IMR-90 (cell line): ENCODE results near the gene RER1. TPM values are rescaled to one million over a fixed set of nuclear protein-coding genes. Genes with fewer than 3 reads are reported as not detected.

ENCODE experiments used
- ATAC-seq: fragments of 200-7000 bp; cut with Tn5 transposase; 2 replicates; pipeline ENCODE4 v1.9.1; 2020; ENCODE audit warnings: low read depth, mild to moderate bottlenecking, moderate library complexity
- BruUV-seq: library from RNA; stranded (reverse); fragments of 400-500 nt; replicated peaks from 2 replicates; lab custom pipeline; 2021; lab: Mats Ljungman, UMichigan
- CTCF ChIA-PET: fragments of 300-600 bp; formaldehyde crosslinking; extraction: SDS; loops from one replicate; lab custom pipeline; 2021; ENCODE audit warnings: antibody characterized with exemption; lab: Yijun Ruan, JAX
- POLR2A ChIA-PET: fragments of 300-600 bp; sonication (Branson Sonifier 250); formaldehyde crosslinking; loops from one replicate; lab custom pipeline; 2022; ENCODE audit warnings: antibody characterized with exemption; ENCODE audit not compliant: unreplicated experiment; lab: Charles Lee
- DNase-seq: peaks from one replicate; pipeline ENCODE4 v3.0.0; 2013
- H2AFZ ChIP-seq: replicated peaks from 2 replicates; pipeline ENCODE3; 2013; ENCODE audit warnings: low read length, mild to moderate bottlenecking; ENCODE audit not compliant: poor library complexity
- H2AK5ac ChIP-seq: 2 replicates; pipeline ENCODE4 v1.6.1; 2013; ENCODE audit warnings: low read depth, low read length, inconsistent platforms
- H2AK9ac ChIP-seq: replicated peaks from 2 replicates; pipeline ENCODE3; 2013; ENCODE audit warnings: mild to moderate bottlenecking, low read depth, low read length, moderate library complexity; ENCODE audit not compliant: poor library complexity
- H2BK120ac ChIP-seq: 2 replicates; pipeline ENCODE4 v1.6.1; 2013; ENCODE audit warnings: low read depth, low read length, inconsistent platforms
- H2BK15ac ChIP-seq: 3 replicates; pipeline ENCODE4 v1.6.1; 2013; ENCODE audit warnings: low read depth, low read length, inconsistent platforms
- H2BK20ac ChIP-seq: 2 replicates; pipeline ENCODE4 v1.6.1; 2013; ENCODE audit warnings: low read depth, mild to moderate bottlenecking, inconsistent platforms, low read length, moderate library complexity
- H2BK5ac ChIP-seq: 2 replicates; pipeline ENCODE4 v1.6.1; 2013; ENCODE audit warnings: mild to moderate bottlenecking, low read depth, low read length, inconsistent platforms; ENCODE audit not compliant: poor library complexity, severe bottlenecking
- H3K14ac ChIP-seq: replicated peaks from 2 replicates; pipeline ENCODE4 v1.6.1; 2013; ENCODE audit warnings: low read depth, low read length, inconsistent platforms
- H3K18ac ChIP-seq: 2 replicates; pipeline ENCODE4 v1.6.1; 2013; ENCODE audit warnings: low read depth, low read length, control low read depth
- H3K23ac ChIP-seq: 2 replicates; pipeline ENCODE4 v1.6.1; 2013; ENCODE audit warnings: low read depth, low read length, inconsistent platforms
- H3K27ac ChIP-seq: 2 replicates; pipeline ENCODE4 v1.5.1; 2013; ENCODE audit warnings: mild to moderate bottlenecking, control low read depth, low read length; ENCODE audit not compliant: insufficient read depth
- H3K27me3 ChIP-seq: 2 replicates; pipeline ENCODE4 v1.6.1; 2013; ENCODE audit warnings: low read length; ENCODE audit not compliant: control insufficient read depth, insufficient read depth
- H3K36me3 ChIP-seq: 2 replicates; pipeline ENCODE4 v1.6.1; 2013; ENCODE audit warnings: low read length, mixed read lengths; ENCODE audit not compliant: control insufficient read depth, insufficient read depth
- H3K4ac ChIP-seq: 2 replicates; pipeline ENCODE4 v1.6.1; 2013; ENCODE audit warnings: low read depth, low read length, inconsistent platforms
- H3K4me1 ChIP-seq: 2 replicates; pipeline ENCODE4 v1.6.1; 2013; ENCODE audit warnings: low read length, mixed read lengths; ENCODE audit not compliant: control insufficient read depth, insufficient read depth
- H3K4me2 ChIP-seq: 2 replicates; pipeline ENCODE4 v1.6.1; 2013; ENCODE audit warnings: low read depth, mild to moderate bottlenecking, control low read depth, low read length, moderate library complexity
- H3K4me3 ChIP-seq: 2 replicates; pipeline ENCODE4 v1.5.1; 2013; ENCODE audit warnings: low read depth, mild to moderate bottlenecking, control low read depth, low read length, moderate library complexity; ENCODE audit not compliant: insufficient read depth
- H3K56ac ChIP-seq: 2 replicates; pipeline ENCODE4 v1.6.1; 2013; ENCODE audit warnings: low read length, inconsistent platforms; ENCODE audit not compliant: insufficient read depth; ENCODE audit errors: extremely low read depth
- H3K79me1 ChIP-seq, 2 experiments: 2 replicates each; pipeline ENCODE4 v1.6.1; 2013; ENCODE audit warnings: low read length in 2 of 2, inconsistent platforms in 1 of 2, low read depth in 1 of 2
- H3K9ac ChIP-seq: 2 replicates; pipeline ENCODE4 v1.6.1; 2013; ENCODE audit warnings: low read depth, low read length, control low read depth
- H3K9me1 ChIP-seq: 2 replicates; pipeline ENCODE4 v1.6.1; 2013; ENCODE audit warnings: low read length, inconsistent platforms; ENCODE audit not compliant: insufficient read depth
- H3K9me3 ChIP-seq: 2 replicates; pipeline ENCODE4 v1.6.1; 2013; ENCODE audit warnings: low read length; ENCODE audit not compliant: control insufficient read depth, insufficient read depth
- H4K20me1 ChIP-seq: 2 replicates; pipeline ENCODE4 v1.6.1; 2013; ENCODE audit warnings: low read length, inconsistent platforms; ENCODE audit not compliant: insufficient read depth
- H4K5ac ChIP-seq: 2 replicates; pipeline ENCODE4 v1.6.1; 2013; ENCODE audit warnings: mild to moderate bottlenecking, low read depth, low read length, control low read depth
- H4K8ac ChIP-seq, 2 experiments: 2 replicates each; pipeline ENCODE4 v1.6.1; 2013; ENCODE audit warnings: low read depth in 2 of 2, low read length in 2 of 2, control low read depth in 1 of 2, inconsistent platforms in 1 of 2
- H4K91ac ChIP-seq: 2 replicates; pipeline ENCODE4 v1.6.1; 2013; ENCODE audit warnings: low read depth, low read length, inconsistent platforms; ENCODE audit not compliant: insufficient read depth
- BHLHE40 ChIP-seq: fragments of 150-350 bp; IDR thresholded peaks from 2 replicates; pipeline ENCODE4 v1.6.1; 2016; ENCODE audit warnings: mild to moderate bottlenecking, low read depth, low read length
- CEBPB ChIP-seq: IDR thresholded peaks from 2 replicates; pipeline ENCODE4 v1.6.1; 2012; ENCODE audit warnings: low read depth, low read length, improper control_type of control experiment
- CHD1 ChIP-seq: IDR thresholded peaks from 2 replicates; pipeline ENCODE4 v1.6.1; 2012; ENCODE audit warnings: low read depth, low read length, improper control_type of control experiment
- FOS ChIP-seq: fragments of 150-350 bp; IDR thresholded peaks from 2 replicates; pipeline ENCODE4 v1.6.1; 2016; ENCODE audit warnings: low read depth, low read length
- MAFK ChIP-seq: IDR thresholded peaks from 2 replicates; pipeline ENCODE4 v1.6.1; 2012; ENCODE audit warnings: low read depth, low read length, improper control_type of control experiment
- MAZ ChIP-seq: IDR thresholded peaks from 2 replicates; pipeline ENCODE4 v1.6.1; 2012; ENCODE audit warnings: low read depth, mild to moderate bottlenecking, low read length, improper control_type of control experiment, moderate library complexity, borderline replicate concordance
- MXI1 ChIP-seq: IDR thresholded peaks from 2 replicates; pipeline ENCODE4 v1.6.1; 2012; ENCODE audit warnings: low read depth, mild to moderate bottlenecking, low read length, moderate library complexity, borderline replicate concordance
- NFE2L2 ChIP-seq: fragments of 150-350 bp; IDR thresholded peaks from 2 replicates; pipeline ENCODE4 v1.6.1; 2016; ENCODE audit warnings: low read depth, mild to moderate bottlenecking, low read length
- POLR2A ChIP-seq: IDR thresholded peaks from 2 replicates; pipeline ENCODE4 v1.6.1; 2012; ENCODE audit warnings: mild to moderate bottlenecking, low read depth, low read length
- RAD21 ChIP-seq: IDR thresholded peaks from 2 replicates; pipeline ENCODE4 v1.6.1; 2012; ENCODE audit warnings: low read length, improper control_type of control experiment
- RCOR1 ChIP-seq: IDR thresholded peaks from 2 replicates; pipeline ENCODE4 v1.6.1; 2012; ENCODE audit warnings: mild to moderate bottlenecking, low read length, improper control_type of control experiment; ENCODE audit not compliant: insufficient replicate concordance
- RFX5 ChIP-seq: IDR thresholded peaks from 2 replicates; pipeline ENCODE4 v1.8.0; 2012; ENCODE audit warnings: low read depth, mild to moderate bottlenecking, low read length, moderate library complexity
- SMC3 ChIP-seq: fragments of 150-350 bp; IDR thresholded peaks from 2 replicates; pipeline ENCODE4 v1.6.1; 2016; ENCODE audit warnings: low read depth, mild to moderate bottlenecking, antibody characterized with exemption, low read length, moderate library complexity
- WGBS, 2 experiments: methylation state at CpG; one replicate each; pipeline versions ENCODE4 v1.1.5 to v1.1.7; 2013; ENCODE audit warnings: missing lambda C conversion rate in 2 of 2; ENCODE audit not compliant: insufficient read length in 1 of 2; ENCODE audit errors: extremely low coverage in 2 of 2; 5-methylcytosine and 5-hydroxymethylcytosine counted together
- dilution Hi-C: fragments of 300-500 bp; cut with HindIII; formaldehyde crosslinking; loops from one replicate; pipeline ENCODE4 v1.14.3; 2018; ENCODE audit warnings: low sequenced_read_pairs; ENCODE audit not compliant: unreplicated experiment
- in situ Hi-C: fragments of 300-500 bp; cut with MboI; formaldehyde crosslinking; loops from 3 replicates; pipeline ENCODE4 v1.14.3; 2019; ENCODE audit warnings: low sequenced_read_pairs, inconsistent platforms, mixed read lengths
- intact Hi-C: fragments of 100-400 bp; cut with micrococcal nuclease; formaldehyde crosslinking; loops from 2 replicates; pipeline ENCODE4 v1.10.0; 2022
- polyA plus RNA-seq, 3 experiments: library from polyadenylated mRNA; depleted of rRNA; stranded (reverse); fragments of >200 nt; gene quantifications; 2 replicates each; pipeline ENCODE4 v1.2.3, GENCODE V29; 2012; ENCODE audit warnings: low replicate concordance in 1 of 3
- total RNA-seq: library from RNA; depleted of rRNA; stranded (reverse); fragments of >200 nt; gene quantifications from 2 replicates; pipeline ENCODE4 v1.2.3, GENCODE V29; 2012
- TF ChIP-seq, protein P1 (sequence below): fragments of 150-350 bp; IDR thresholded peaks from 2 replicates; pipeline ENCODE4 v1.6.1; 2016; ENCODE audit warnings: low read depth, mild to moderate bottlenecking, low read length, moderate library complexity, borderline replicate concordance
- TF ChIP-seq, protein P2 (sequence below): conservative IDR thresholded peaks from 2 replicates; pipeline ENCODE4 v1.5.1; 2012; ENCODE audit warnings: mild to moderate bottlenecking, low read depth, low read length, improper control_type of control experiment
- TF ChIP-seq, protein P3 (sequence below): fragments of 150-350 bp; IDR thresholded peaks from 2 replicates; pipeline ENCODE4 v1.6.1; 2017; ENCODE audit warnings: mild to moderate bottlenecking, antibody characterized with exemption, low read length, low read depth

Gene RER1
- total and polyA plus RNA-seq, 2 of the 4 experiments (the other 2 are of a cell fraction): 47.1 to 240 TPM

DNA sequence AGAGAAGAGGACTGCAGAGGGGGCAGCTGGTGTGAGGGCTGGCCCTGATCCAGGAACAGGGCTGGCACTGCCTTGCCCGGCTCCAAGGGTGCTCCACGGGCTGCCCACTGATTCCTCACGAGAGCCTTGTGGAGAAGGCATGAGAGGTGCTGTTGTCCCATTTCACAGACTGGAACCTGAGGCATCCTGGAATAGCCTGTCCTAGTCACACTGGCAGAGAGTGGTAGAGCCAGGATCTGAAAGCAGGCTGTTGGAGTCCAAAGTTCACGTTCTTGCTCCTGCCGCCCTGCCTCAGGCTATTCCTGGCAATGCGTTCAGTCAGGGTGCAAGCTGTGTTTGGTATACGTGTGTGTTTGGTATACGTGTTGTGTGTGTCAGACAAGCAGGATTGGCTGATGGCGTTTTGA is 1.8 kb downstream of the RER1 start:
- H2AK9ac ChIP-seq: no peak overlapping the region
- peaks cover 50% of the 10 kb centered on the region for H4K20me1 ChIP-seq
- dilution Hi-C loops (no loop called here), intact Hi-C loops (no loop called here), in situ Hi-C loops (no loop called here)
- DNase-seq (no peak), ATAC-seq (no peak)
- ChIA-PET CTCF (no interaction called here), POLR2A (no interaction called here)
- H3K18ac ChIP-seq: no peak overlapping the region
- peak overlapping the region; percentile 37 for H2AFZ ChIP-seq
- H3K4me2 ChIP-seq: no peak overlapping the region
- no peak overlapping the region for H3K56ac ChIP-seq
- H3K79me1 ChIP-seq: peaks cover 15 to 70% of the 10 kb centered on the region in 2 experiments
- no peaks in the 10 kb centered on the region for H3K27me3 ChIP-seq
- peaks cover 42% of the 10 kb centered on the region for H3K36me3 ChIP-seq
- H2AK5ac ChIP-seq: 0 out of 2 replicates have a peak overlapping the region, but pooled peaks have one; percentile 4
- no peak overlapping the region for H2BK15ac ChIP-seq
- H4K5ac ChIP-seq: no peak overlapping the region
- WGBS, 2 experiments: 100% methylated on average over 2 of the region's 9 CpGs; no CpG with 5 or more reads in 1 of the 2 experiments
- peaks cover 5% of the 10 kb centered on the region for H3K4me1 ChIP-seq
- TF ChIP-seq BHLHE40 (no peak), RCOR1 (no peak), FOS (no peak), CHD1 (no peak), MAFK (no peak), NFE2L2 (no peak), CEBPB (no peak), POLR2A (no peak; the same call in 1 of the 2 replicates), RFX5 (no peak), RAD21 (no peak), SMC3 (no peak), MAZ (no peak), MXI1 (no peak)
- TF ChIP-seq, protein P1, sequence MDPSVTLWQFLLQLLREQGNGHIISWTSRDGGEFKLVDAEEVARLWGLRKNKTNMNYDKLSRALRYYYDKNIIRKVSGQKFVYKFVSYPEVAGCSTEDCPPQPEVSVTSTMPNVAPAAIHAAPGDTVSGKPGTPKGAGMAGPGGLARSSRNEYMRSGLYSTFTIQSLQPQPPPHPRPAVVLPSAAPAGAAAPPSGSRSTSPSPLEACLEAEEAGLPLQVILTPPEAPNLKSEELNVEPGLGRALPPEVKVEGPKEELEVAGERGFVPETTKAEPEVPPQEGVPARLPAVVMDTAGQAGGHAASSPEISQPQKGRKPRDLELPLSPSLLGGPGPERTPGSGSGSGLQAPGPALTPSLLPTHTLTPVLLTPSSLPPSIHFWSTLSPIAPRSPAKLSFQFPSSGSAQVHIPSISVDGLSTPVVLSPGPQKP: no peak
- TF ChIP-seq, protein P2, sequence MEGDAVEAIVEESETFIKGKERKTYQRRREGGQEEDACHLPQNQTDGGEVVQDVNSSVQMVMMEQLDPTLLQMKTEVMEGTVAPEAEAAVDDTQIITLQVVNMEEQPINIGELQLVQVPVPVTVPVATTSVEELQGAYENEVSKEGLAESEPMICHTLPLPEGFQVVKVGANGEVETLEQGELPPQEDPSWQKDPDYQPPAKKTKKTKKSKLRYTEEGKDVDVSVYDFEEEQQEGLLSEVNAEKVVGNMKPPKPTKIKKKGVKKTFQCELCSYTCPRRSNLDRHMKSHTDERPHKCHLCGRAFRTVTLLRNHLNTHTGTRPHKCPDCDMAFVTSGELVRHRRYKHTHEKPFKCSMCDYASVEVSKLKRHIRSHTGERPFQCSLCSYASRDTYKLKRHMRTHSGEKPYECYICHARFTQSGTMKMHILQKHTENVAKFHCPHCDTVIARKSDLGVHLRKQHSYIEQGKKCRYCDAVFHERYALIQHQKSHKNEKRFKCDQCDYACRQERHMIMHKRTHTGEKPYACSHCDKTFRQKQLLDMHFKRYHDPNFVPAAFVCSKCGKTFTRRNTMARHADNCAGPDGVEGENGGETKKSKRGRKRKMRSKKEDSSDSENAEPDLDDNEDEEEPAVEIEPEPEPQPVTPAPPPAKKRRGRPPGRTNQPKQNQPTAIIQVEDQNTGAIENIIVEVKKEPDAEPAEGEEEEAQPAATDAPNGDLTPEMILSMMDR: no peak
- TF ChIP-seq, protein P3, sequence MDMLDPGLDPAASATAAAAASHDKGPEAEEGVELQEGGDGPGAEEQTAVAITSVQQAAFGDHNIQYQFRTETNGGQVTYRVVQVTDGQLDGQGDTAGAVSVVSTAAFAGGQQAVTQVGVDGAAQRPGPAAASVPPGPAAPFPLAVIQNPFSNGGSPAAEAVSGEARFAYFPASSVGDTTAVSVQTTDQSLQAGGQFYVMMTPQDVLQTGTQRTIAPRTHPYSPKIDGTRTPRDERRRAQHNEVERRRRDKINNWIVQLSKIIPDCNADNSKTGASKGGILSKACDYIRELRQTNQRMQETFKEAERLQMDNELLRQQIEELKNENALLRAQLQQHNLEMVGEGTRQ: no peak
- H3K4me3 ChIP-seq: no peak overlapping the region
- no peak overlapping the region for H3K4ac ChIP-seq
- H3K27ac ChIP-seq: no peak overlapping the region
- H4K8ac ChIP-seq: no peak overlapping the region; a peak in 1 of 4 replicates
- H3K14ac ChIP-seq: no peak overlapping the region
- H2BK120ac ChIP-seq: no peak overlapping the region
- H3K9me1 ChIP-seq: peaks cover 10% of the 10 kb centered on the region
- no peak overlapping the region for H3K9ac ChIP-seq
- no peak overlapping the region for H2BK5ac ChIP-seq
- no TSS peak for BruUV-seq
- H3K23ac ChIP-seq: peak overlapping the region; percentile 45; the same call in 1 of the 2 replicates
- no peaks in the 10 kb centered on the region for H3K9me3 ChIP-seq
- no peak overlapping the region for H2BK20ac ChIP-seq
- H4K91ac ChIP-seq: no peak overlapping the region
